ENCODE data around the gene SOX30. TPM values are rescaled to one million over a fixed set of nuclear protein-coding genes. Genes with fewer than 3 reads are reported as not detected.

Gene SOX30
- total RNA-seq, 4 donors from 2014 or later = not detected

GRCh38 chr5:157679801-157680200 is 27.6 kb upstream of the SOX30 start:
- TF ChIP-seq CTCF (IDR thresholded peaks at IDR 0.05; ENCODE audit: low read depth) = no peak

GRCh38 chr5:157677931-157678330 is 25.7 kb upstream of the SOX30 start:
- no peak for TF ChIP-seq CTCF (IDR thresholded peaks at IDR 0.05; ENCODE audit: low read depth)

- no peak for TF ChIP-seq CTCF (IDR thresholded peaks at IDR 0.05; ENCODE audit: low read depth)
These were observed 20.7 kb upstream of the SOX30 start for GRCh38 chr5:157672976-157673375.

GRCh38 chr5:157671592-157672330 is 19.5 kb upstream of the SOX30 start:
- TF ChIP-seq CTCF (IDR thresholded peaks at IDR 0.05; ENCODE audit: low read depth) = no peak

GRCh38 chr5:157670662-157671591 is 18.7 kb upstream of the SOX30 start, which contains the start of gene C5orf52:
C5orf52 (plus strand) TSS chr5:157671533; CDS start chr5:157671615, 82 bp downstream.
- no peak for TF ChIP-seq CTCF (IDR thresholded peaks at IDR 0.05; ENCODE audit: low read depth)

GRCh38 chr5:157669701-157670097 is 17.5 kb upstream of the SOX30 start:
- TF ChIP-seq CTCF (IDR thresholded peaks at IDR 0.05; ENCODE audit: low read depth) = no peak

- no peak for TF ChIP-seq CTCF (IDR thresholded peaks at IDR 0.05; ENCODE audit: low read depth)
These were observed 16.1 kb upstream of the SOX30 start for GRCh38 chr5:157668356-157668755.
